ENCODE measurements around the gene GUCY2D.

Gene GUCY2D

GRCh38 chr17:8015957-8016631, 13.7 kb downstream of the GUCY2D start:
- Histone ChIP-seq H2AFZ (ENCODE audit: low read depth) (peak overlapping the region; percentile 57), H3K27ac (no peak overlapping the region), H3K4me3 (IDR thresholded peaks at IDR 0.05; ENCODE audit: insufficient read depth, low read depth, low read length) (no peak overlapping the region), H3K27me3 (ENCODE audit: insufficient read depth, low read depth) (no peaks in the 10 kb centered on the region), H3K36me3 (ENCODE audit: insufficient read depth) (no peaks in the 10 kb centered on the region), H3K9ac (no peak overlapping the region), H3K4me1 (ENCODE audit: low read depth, poor library complexity, severe bottlenecking) (no peaks in the 10 kb centered on the region), H3K4me2 (peak overlapping the region; percentile 42), H4K20me1 (ENCODE audit: insufficient read depth) (no peaks in the 10 kb centered on the region), H3K79me2 (ENCODE audit: insufficient read depth, low read depth) (no peaks in the 10 kb centered on the region)
- TF ChIP-seq CTCF (conservative IDR thresholded peaks at IDR 0.05; ENCODE audit: low read depth, low read length), result no peak

- TF ChIP-seq CTCF (conservative IDR thresholded peaks at IDR 0.05; ENCODE audit: low read depth, low read length), result peak; percentile 54
- Histone ChIP-seq H3K79me2 (ENCODE audit: insufficient read depth, low read depth) (no peaks in the 10 kb centered on the region), H3K27me3 (ENCODE audit: insufficient read depth, low read depth) (no peaks in the 10 kb centered on the region), H3K27ac (no peak overlapping the region), H3K9ac (no peak overlapping the region), H3K36me3 (ENCODE audit: insufficient read depth) (no peaks in the 10 kb centered on the region), H2AFZ (ENCODE audit: low read depth) (peak overlapping the region; percentile 57), H3K4me2 (peak overlapping the region; percentile 42; the same call in 1 of the 2 replicates), H3K4me3 (IDR thresholded peaks at IDR 0.05; ENCODE audit: insufficient read depth, low read depth, low read length) (no peak overlapping the region), H4K20me1 (ENCODE audit: insufficient read depth) (no peaks in the 10 kb centered on the region), H3K4me1 (ENCODE audit: low read depth, poor library complexity, severe bottlenecking) (no peaks in the 10 kb centered on the region)
Measured at GRCh38 chr17:8016632-8017424, 14.4 kb downstream of the GUCY2D start.

- no peaks in the 10 kb centered on the region for H3K27me3 ChIP-seq (ENCODE audit: insufficient read depth, low read depth)
- TF ChIP-seq CTCF (conservative IDR thresholded peaks at IDR 0.05; ENCODE audit: low read depth, low read length), result no peak
- no peak overlapping the region for H3K27ac ChIP-seq
Measured at GRCh38 chr17:8018436-8018835, 16.0 kb downstream of the GUCY2D start.

GRCh38 chr17:8019166-8019565, 16.8 kb downstream of the GUCY2D start:
- no peaks in the 10 kb centered on the region for H3K36me3 ChIP-seq (ENCODE audit: insufficient read depth)
- H3K4me3 ChIP-seq (IDR thresholded peaks at IDR 0.05; ENCODE audit: insufficient read depth, low read depth, low read length), result no peak overlapping the region
- no peaks in the 10 kb centered on the region for H4K20me1 ChIP-seq (ENCODE audit: insufficient read depth)
- no peak overlapping the region for H2AFZ ChIP-seq (ENCODE audit: low read depth)
- H3K27me3 ChIP-seq (ENCODE audit: insufficient read depth, low read depth), result no peaks in the 10 kb centered on the region
- H3K4me2 ChIP-seq, result no peak overlapping the region
- TF ChIP-seq CTCF (conservative IDR thresholded peaks at IDR 0.05; ENCODE audit: low read depth, low read length), result no peak
- no peak overlapping the region for H3K27ac ChIP-seq
- H3K79me2 ChIP-seq (ENCODE audit: insufficient read depth, low read depth), result no peaks in the 10 kb centered on the region
- H3K9ac ChIP-seq, result no peak overlapping the region
- no peaks in the 10 kb centered on the region for H3K4me1 ChIP-seq (ENCODE audit: low read depth, poor library complexity, severe bottlenecking)

More at GRCh38 chr17:8018436-8018835, 16.0 kb downstream of the GUCY2D start:
- H3K9ac ChIP-seq, result no peak overlapping the region
- no peaks in the 10 kb centered on the region for H4K20me1 ChIP-seq (ENCODE audit: insufficient read depth)
- H3K36me3 ChIP-seq (ENCODE audit: insufficient read depth), result no peaks in the 10 kb centered on the region
- H3K4me2 ChIP-seq, result no peak overlapping the region
- no peak overlapping the region for H3K4me3 ChIP-seq (IDR thresholded peaks at IDR 0.05; ENCODE audit: insufficient read depth, low read depth, low read length)
- no peak overlapping the region for H2AFZ ChIP-seq (ENCODE audit: low read depth)
- no peaks in the 10 kb centered on the region for H3K4me1 ChIP-seq (ENCODE audit: low read depth, poor library complexity, severe bottlenecking)
- H3K79me2 ChIP-seq (ENCODE audit: insufficient read depth, low read depth), result no peaks in the 10 kb centered on the region

All from KMS-11 (cell line).